HCT116 (cell line): ENCODE measurements around the gene HABP2.

ENCODE experiments used
- CBX3 ChIP-seq: IDR thresholded peaks from 2 replicates; pipeline ENCODE4 v1.6.1; 2012; ENCODE audit warnings: low read depth
- JUND ChIP-seq: IDR thresholded peaks from 2 replicates; pipeline ENCODE4 v1.6.1; 2012
- POLR2AphosphoS5 ChIP-seq: IDR thresholded peaks from 2 replicates; pipeline ENCODE4 v1.6.1; 2011; ENCODE audit warnings: mild to moderate bottlenecking, low read depth, low read length, moderate library complexity
- RAD21 ChIP-seq: IDR thresholded peaks from 2 replicates; pipeline ENCODE4 v1.6.1; 2012; ENCODE audit warnings: low read depth, mild to moderate bottlenecking
- SP1 ChIP-seq: IDR thresholded peaks from 2 replicates; pipeline ENCODE4 v1.6.1; 2012; ENCODE audit warnings: low read depth
- YY1 ChIP-seq: IDR thresholded peaks from 2 replicates; pipeline ENCODE4 v1.6.1; 2011; ENCODE audit warnings: low read length, low read depth, moderate library complexity, mild to moderate bottlenecking; ENCODE audit not compliant: insufficient replicate concordance; ENCODE audit errors: extremely low read depth
- ZFX ChIP-seq: fragments of 450-650 bp; IDR thresholded peaks from 2 replicates; pipeline ENCODE4 v1.6.1; 2017
- TF ChIP-seq, protein P1 (sequence below), 3 experiments: fragments of 200-600 bp in 1 of 3; sonication (generic) in 1 of 3; IDR thresholded peaks in 2 of 3; conservative IDR thresholded peaks in 1 of 3; 2 replicates each; pipeline ENCODE4 v1.5.1; 2012 to 2017; ENCODE audit warnings: low read depth in 2 of 3, low read length in 2 of 3, antibody characterized with exemption in 1 of 3, borderline replicate concordance in 1 of 3, control low read depth in 1 of 3, mild to moderate bottlenecking in 1 of 3, mixed read lengths in 1 of 3, mixed run types in 1 of 3, moderate library complexity in 1 of 3; ENCODE audit not compliant: insufficient read depth in 1 of 3
- TF ChIP-seq, protein P2 (sequence below): IDR thresholded peaks from 2 replicates; pipeline ENCODE4 v1.6.1; 2011; ENCODE audit warnings: mild to moderate bottlenecking, low read length, moderate library complexity; ENCODE audit not compliant: insufficient replicate concordance; ENCODE audit errors: extremely low read depth

DNA sequence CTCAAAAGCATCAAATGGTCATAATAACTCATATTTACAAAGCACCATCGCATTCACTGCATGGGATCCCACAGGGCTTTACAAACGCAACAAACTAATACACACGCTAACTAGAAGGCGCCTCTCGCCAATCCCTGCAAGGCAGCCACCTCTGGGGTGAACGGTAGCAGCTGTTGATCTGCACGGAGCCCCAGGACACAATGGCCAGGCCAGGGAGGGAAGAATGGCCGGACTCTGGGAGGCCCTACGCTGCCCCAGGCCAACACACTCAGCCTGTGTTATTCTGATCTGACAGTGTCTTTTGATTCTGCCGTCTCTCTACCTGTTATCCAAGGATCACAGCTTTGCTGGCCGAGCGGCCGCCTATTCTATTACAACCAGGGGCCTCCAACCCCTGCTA, 41.8 kb downstream of the HABP2 start:
- TF ChIP-seq YY1 = no peak
- no peak for TF ChIP-seq JUND
- TF ChIP-seq, protein P1, sequence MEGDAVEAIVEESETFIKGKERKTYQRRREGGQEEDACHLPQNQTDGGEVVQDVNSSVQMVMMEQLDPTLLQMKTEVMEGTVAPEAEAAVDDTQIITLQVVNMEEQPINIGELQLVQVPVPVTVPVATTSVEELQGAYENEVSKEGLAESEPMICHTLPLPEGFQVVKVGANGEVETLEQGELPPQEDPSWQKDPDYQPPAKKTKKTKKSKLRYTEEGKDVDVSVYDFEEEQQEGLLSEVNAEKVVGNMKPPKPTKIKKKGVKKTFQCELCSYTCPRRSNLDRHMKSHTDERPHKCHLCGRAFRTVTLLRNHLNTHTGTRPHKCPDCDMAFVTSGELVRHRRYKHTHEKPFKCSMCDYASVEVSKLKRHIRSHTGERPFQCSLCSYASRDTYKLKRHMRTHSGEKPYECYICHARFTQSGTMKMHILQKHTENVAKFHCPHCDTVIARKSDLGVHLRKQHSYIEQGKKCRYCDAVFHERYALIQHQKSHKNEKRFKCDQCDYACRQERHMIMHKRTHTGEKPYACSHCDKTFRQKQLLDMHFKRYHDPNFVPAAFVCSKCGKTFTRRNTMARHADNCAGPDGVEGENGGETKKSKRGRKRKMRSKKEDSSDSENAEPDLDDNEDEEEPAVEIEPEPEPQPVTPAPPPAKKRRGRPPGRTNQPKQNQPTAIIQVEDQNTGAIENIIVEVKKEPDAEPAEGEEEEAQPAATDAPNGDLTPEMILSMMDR (IDR thresholded peaks at IDR 0.05 in 2 of 3, conservative IDR thresholded peaks at IDR 0.05 in 1 of 3; ENCODE audit: borderline replicate concordance in 1 of 3, insufficient read depth in 1 of 3, low read depth in 2 of 3, low read length in 2 of 3) = no peak
- TF ChIP-seq, protein P2, sequence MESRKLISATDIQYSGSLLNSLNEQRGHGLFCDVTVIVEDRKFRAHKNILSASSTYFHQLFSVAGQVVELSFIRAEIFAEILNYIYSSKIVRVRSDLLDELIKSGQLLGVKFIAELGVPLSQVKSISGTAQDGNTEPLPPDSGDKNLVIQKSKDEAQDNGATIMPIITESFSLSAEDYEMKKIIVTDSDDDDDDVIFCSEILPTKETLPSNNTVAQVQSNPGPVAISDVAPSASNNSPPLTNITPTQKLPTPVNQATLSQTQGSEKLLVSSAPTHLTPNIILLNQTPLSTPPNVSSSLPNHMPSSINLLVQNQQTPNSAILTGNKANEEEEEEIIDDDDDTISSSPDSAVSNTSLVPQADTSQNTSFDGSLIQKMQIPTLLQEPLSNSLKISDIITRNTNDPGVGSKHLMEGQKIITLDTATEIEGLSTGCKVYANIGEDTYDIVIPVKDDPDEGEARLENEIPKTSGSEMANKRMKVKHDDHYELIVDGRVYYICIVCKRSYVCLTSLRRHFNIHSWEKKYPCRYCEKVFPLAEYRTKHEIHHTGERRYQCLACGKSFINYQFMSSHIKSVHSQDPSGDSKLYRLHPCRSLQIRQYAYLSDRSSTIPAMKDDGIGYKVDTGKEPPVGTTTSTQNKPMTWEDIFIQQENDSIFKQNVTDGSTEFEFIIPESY = no peak
- TF ChIP-seq RAD21 = no peak
- no peak for TF ChIP-seq POLR2AphosphoS5
- no peak for TF ChIP-seq SP1
- TF ChIP-seq CBX3 = no peak
- no peak for TF ChIP-seq ZFX
